HG03175 (cell line): ENCODE results near the gene CMSS1.

Experiments used
- ATAC-seq: cut with Tn5 transposase; IDR thresholded peaks from one replicate; pipeline ENCODE4 v1.9.1; 2021; ENCODE audit warnings: mild to moderate bottlenecking, moderate library complexity; ENCODE audit not compliant: unreplicated experiment

CMSS1 gene

DNA sequence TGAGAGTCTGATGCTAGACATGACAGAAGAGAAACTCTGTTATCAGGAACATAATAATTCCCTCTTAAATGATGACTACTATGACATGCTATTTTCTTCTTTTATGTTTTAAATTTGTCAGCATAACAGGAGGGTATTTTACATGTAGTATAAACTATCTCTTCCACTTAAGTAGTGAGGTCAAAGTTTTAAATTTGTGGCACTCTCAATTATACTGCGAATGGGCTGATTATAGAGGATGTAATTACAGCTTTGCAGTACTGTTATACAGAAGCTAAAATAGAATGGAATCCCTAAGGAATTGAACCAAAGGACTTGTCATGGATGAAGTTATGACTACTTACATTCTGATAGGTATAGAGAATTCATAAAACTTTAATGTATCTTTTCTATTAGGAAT is 34.3 kb downstream of the CMSS1 start:
- ATAC-seq = no peak

DNA sequence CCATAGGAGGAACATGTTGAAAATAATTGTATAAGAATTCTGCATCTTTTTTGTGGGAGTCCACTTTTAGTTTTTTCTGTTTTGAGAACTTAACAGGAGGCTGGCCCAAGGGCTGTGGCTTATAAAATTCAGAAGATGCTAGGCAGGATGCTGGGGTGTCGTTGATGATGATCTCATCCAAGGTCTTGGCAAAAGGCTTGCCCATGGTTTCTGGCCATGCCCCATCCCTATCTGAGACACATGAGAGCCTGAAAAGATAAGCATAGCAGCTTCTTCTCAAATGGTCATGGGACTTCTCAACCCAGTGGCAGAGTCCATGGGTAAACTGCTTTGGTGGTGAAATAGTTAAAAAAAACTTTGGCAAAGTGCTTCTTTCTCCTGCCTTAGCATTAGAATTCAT is 35.2 kb downstream of the CMSS1 start:
- no peak for ATAC-seq

DNA sequence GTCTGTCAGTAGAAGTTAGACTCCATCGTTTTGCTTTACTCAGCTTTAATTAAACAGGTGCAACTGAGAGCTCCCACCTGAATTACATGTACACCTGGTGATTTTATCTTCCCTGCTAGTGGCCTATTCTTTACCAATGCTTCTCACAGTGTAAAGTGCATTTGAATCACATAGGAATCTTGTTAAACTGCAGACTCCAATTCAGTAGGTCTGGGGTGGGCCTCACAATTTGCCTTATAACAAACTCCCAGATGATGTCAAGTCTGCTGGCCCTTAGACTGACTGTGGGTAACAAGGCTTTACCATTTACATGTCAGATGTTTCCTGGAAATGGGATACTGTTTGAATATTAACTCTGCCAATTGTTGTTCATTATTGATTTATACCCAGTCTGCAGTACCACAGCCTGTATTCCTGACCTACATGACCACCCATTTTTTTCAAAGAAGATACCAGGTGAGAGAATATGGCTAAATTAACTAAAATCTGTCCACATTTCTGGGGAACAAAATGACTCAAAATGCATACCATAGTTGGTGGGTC is 37.2 kb downstream of the CMSS1 start:
- ATAC-seq = no peak

DNA sequence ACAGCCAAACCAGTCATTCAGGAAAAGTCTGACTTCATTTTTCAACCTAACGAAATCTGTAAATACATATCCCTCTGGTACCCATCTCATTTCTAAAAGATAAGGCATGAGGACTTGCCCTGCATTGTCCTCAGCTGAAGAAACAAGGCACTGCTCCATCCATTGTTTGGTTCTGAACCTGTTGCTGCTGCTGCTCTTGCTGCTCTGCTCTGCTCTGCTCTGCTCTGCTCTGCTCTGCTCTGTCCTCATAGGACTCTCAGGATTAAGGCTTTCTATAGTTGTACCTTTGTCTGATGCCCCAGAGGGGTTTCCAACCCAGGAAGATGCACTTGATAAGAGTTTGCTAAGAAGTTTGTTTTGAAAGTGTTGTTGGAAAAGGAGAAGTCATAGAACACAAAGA is 38.2 kb downstream of the CMSS1 start:
- ATAC-seq = no peak

DNA sequence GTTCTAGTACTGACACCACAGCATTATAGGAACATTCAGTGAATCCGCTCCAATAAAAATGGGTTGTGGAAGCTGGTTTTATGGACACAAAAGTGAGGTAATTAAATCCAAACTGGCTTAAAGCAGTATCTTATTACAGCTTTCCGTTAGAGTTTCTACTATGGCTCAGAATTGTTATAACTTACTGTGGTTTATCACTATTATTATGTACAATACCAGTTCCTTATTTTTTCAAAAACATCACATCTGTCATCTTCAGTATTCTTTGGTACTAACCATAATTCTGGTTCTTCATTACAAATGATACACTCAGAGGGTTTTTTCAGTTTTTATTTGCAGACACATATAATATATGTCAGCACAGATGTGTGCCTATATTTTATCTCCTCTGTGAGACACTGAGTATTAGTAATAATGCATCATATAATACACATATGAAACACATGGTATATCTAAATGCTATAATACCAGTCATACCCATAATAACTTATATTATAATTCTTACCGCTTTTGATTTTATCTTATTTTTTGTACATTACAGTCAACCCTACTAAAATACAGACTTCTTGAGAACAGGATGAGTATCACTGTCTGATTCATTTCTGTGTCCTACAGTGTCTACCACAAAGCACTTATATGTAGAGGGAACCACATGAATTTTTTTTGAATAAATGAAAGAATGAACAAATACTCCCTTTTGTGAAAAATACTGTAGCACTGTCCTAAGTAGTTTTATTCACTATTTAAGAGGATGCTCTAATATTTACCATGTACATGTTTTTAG is 39.0 kb downstream of the CMSS1 start:
- ATAC-seq = no peak

DNA sequence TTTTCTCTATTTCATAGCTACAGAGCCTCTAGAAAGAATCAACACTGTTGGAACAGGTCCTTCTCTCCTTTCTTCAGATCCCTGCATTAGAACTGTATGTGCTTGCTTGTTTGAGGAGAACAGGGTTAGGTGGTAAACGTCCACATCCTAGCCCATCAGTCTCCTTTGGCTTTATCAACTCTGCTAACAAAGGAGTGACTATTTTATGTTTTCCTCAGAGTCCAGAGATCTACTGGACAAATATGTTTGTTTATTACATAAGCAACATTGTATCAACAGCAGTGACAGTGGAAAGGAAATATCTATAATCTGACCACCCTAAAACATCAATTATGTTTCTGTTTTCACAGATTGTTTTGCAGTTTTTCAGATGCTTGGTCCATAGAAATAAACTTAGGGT is 39.6 kb downstream of the CMSS1 start:
- no peak for ATAC-seq

DNA sequence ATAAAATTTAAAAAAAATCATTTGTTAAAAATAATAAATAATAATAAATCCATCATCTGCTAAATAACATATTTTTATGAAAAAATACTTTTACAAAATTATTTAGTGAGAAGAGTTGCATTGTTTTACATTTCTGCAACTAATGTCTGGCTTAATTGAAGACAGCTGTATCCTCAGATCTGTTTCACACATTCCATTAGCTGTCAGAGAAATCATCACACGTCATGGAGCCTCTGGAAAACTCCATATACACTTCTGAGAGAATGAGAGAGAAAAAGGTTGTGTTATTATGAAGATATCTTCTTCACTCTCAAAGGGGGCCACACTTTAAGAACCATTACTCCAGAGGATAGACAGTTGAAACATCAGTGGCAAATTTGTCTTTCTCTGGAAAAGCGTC is 40.8 kb downstream of the CMSS1 start:
- no peak for ATAC-seq

DNA sequence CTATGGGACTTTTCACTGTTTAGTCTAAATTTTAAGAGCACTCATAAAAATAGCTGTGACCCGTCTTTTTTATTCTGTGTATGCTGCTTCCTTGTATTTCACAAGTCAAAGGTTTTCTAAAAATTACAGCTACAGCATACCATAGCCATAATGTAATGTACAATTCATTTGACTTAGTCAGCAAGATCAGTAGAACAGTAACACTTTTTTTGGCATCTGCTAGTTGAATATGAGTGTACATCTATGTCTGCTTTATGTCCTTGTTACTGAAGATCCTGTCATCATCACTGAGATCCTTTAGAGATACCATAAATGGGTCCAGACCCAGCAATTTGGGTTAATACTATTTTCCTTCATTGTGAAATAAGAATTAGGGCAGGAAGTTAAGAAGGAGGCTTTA is 42.2 kb downstream of the CMSS1 start:
- no peak for ATAC-seq

DNA sequence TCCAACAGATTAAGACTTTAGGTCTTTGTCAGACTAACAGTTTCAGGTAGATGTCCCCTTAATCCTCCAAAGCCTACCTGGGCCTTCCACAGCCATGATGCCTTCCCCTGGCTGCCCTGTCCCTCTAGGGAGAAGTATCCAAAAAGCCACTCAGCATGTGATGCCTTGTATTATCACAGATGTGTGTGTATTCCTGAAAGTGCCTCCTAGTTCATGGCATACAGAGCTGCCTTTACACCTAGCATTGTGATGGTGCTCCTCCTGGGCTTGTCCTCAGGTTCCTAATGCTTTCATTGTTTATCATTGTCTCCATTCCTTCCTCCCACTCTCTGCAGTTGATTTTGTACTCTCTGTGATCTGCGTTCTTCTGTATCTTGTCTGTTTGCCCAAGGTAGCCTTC is 43.6 kb downstream of the CMSS1 start:
- ATAC-seq = no peak

DNA sequence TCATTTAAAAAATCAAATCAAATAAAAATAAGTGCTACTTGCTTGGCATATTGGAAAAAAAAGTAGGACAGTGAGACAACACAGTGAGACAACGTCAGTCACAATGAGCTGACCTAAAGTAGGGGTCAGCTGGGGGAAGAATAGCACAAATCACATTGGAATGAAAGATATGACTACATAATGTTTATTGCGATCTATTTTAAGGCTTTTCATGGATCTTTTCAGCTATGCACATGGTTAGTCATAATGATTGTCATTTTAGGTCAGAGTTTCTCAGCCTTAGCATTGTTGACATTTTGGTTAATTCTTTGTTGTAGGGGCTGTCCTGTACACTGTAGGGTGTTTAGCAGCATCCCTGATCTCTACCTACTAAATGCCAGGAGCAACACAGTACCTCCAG is 44.5 kb downstream of the CMSS1 start:
- ATAC-seq = no peak

DNA sequence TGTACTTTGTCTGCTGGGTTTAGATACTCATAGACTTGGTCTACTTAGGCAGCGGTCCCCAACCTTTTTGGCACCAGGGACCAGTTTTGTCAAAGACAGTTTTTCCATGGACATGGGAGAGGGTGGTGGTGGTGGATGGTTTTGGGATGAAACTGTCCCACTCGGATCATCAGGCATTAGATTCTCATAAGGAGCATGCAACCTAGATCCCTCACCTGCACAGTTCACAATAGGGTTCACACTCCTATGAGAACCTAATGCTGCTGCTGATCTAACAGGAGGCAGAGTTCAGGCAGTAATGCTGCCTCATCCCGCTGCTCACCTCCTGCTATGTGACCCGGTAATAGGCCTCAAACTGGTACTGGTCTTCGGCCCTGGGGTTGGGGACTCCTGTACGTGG is 45.3 kb downstream of the CMSS1 start:
- ATAC-seq = no peak

DNA sequence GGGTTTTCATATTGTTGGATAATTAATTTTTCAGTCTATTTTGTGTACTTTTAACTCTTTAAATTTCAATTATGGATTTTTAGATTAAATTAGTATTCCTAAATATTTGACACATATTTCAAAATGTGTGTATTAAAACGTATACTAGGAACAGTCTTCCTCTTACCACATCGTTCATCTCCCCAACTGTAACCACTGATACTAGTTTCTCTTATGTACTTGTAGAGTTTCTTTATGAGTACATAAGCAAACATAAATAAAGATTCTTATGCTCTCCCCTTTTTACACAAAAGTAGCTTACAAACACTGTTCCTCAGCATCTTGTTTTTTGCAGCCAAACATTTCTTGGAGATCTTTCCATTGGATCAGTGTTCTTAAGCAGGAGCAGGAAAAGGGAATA is 45.9 kb downstream of the CMSS1 start:
- no peak for ATAC-seq

DNA sequence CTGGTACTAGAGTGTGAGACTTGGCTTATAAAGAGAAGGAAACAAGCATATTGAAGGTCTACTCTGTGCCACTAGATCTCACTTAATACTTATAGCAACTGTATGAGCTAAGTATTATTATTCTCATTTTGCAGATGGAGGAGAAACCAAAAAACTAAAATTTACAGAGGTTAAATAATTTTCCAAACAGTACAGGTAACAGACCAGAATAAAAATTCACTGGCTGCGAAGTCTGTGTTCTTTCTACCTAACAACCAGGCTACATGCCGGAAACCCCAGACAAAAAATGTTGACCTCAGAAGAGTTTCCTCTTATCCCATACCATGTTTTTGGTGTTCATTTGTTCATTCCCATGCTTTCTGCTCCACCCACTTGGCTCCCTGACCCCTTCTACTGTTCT is 46.6 kb downstream of the CMSS1 start:
- ATAC-seq = no peak

DNA sequence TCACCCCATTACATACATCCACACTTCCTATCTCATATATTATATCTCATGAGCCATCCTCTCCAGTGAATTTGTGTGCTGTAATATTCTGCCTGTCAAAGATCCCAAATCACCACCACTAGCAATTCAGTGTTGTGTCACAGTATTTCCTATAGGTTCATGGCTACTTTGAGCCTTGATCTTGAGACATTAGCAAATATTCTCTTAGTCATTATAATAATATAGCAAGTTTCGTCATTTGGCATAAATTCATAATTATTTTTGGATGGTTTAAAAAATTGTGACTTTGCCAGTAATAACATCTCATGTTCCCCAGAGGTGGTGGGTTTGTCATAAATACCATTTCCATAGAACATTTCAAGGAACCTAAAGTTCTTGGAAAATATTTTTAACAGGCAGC is 47.7 kb downstream of the CMSS1 start:
- no peak for ATAC-seq

DNA sequence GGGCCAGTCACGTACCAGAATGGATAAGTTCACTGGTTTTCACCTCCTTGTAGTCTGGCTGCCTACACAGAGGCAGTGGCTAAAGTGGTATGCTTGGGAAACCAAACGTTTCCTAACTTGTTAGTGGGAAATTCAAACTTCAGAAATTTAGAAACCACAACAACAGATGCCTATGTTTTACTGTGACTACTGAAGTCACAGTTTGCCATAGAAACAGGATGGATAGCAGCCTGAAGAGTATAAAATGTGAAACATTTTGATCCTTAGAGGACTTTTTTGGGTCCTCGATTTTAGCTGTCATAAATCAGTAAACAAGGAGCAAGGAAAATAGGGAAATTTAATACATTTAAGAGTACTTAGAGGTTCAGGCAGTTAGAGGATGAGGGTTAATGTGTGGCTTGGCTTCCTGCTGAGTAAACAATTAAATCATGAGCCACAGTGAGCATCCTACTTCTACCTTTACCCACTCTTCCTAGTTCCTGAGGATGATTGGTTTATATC is 48.6 kb downstream of the CMSS1 start:
- ATAC-seq = no peak

DNA sequence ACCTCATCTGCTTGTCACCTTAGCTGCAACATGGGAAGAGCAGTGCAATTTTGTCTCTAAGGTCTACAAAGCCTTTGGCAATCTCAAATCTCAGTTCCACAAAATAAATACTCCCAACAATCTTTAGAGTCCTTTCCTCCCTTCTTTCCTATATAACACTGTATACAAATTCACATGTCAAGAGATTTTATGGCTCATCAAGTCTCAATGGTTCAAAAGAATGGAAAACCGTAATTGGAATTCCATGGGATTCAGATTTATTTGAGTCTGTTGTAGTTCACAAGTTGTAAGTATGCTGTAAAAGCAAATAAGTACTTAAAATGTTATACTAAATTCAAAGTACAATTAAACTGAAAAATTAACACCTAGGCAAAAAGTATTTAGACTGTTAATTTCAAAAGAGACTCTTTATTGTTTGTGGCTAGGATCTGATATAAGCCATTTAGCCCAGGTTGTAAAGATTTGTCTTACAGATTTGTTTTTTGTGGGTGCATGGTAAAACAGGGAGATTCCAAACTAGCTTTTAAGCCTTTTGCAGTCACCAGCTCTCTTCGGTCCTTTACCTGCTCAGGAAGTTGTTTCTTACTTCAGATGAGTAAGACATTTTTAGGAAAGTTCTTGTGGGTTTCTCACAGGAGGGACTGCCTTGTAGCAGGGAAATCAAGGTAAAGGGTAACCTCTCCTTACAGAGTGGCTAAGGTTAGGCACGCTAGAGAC is 50.1 kb downstream of the CMSS1 start:
- no peak for ATAC-seq

DNA sequence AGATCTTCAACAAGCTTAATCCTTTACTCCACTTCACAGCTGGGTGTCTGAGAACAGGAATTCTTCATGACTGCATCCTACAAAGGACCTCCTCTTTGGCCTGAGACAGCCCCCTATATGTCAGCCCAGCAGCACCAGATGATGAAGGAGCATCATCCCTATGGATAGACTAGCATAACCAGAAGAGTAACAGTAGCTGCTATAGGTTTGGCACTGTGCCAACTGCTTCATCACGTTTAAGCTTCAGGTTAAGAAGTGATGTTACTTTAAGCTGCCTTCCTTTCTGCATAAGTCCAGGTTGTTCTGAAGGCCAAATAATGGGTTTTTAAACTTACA is 50.6 kb downstream of the CMSS1 start:
- ATAC-seq = no peak

DNA sequence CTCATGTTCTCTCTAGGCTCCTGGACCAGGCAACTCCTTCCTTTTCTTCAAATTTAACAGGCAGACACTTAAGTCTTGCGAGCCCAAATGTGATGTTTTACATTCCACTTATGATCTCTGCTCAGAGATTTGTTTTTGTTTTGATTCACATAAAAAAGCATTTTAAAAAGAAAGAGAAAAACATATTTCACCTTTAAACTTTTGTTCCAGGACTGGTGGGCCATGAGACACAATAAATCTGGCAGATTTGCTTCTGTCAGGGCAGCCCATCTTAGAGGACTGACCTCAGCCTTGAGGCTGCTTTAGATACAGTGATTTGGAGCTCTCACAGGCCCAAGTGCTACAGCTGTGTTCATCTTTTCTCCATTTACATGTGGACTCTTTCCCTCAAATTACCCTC is 52.0 kb downstream of the CMSS1 start:
- no peak for ATAC-seq

DNA sequence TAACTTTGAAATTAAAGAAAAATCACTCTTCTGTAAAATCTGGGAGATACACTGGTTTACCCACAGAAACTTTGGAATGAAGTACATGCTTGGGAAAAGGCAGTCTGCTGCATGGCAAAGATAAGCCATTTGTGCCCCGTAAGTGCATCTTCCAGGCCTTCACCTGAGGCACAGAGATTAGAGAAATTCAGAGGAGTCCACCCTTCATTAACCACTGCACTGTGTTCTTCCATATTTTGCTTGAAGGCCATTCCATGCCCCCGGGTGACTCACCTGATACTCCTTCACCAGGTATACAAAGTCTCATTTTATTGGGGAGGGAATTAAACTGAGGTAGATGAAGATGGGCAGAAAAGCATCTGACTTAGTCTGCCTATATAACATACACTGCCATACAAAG is 53.0 kb downstream of the CMSS1 start:
- no peak for ATAC-seq

DNA sequence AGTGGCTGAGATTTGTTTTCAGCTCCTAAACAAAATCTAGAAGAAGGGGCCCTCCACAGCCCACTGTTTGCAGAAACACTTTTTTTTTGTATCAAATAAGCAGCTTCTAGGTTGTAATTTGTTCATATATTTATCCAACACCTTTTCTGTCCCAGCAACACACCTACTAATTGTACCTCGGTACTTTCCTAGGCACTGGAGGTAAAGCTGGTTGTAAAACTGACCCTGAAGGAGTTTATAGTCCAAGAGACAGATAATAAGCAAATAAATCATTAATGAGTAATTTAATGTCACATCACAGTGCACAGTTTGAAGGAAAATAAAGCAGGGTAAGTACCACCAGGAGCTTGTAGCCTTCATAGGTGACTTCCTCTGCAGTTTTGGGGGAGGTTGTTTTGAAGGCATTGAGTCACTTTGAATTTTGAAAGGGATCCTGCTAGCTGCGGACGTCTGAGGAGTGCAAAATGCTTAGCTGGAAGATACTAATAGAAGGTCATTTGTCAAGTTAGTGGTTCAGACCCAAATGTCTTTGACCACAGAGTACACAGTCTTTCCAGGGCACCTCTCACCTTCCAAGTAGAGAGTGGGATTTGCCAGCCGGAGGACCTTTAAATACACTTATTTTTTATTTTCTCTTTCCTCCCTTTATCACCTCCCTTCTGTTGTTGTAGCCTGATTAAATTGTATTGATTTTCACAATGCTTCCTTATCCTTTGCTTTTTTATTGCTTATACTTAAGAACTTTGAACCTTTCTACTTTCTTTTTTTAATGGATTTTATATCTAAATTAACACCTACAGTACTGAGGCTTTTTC is 53.8 kb downstream of the CMSS1 start:
- ATAC-seq = no peak

DNA sequence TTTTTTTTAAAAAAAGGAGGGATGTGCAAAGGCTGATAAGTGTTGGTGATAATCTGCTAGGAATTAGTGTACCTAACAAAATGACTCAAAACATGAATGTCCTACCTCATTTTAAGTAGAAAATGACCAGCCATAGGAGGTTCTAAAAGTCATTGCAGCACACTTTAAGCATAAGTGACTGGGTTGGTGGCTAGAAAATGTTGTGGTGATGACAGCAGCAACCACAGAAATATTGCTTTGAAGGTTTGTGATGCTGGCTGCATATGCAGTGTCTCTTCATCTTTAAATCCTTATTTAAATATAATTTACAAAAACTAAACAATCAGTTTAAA is 55.2 kb downstream of the CMSS1 start:
- ATAC-seq = peak; percentile 53
